COLO668 (cell line): ENCODE measurements around the gene BIRC5.
A peak's percentile ranks its signal among the peaks of the same experiment; 100 is the strongest.
"Not testable (repeated sequence)": the region's sequence is repeated elsewhere in the genome, so short reads cannot be mapped to it uniquely, and the experiment has no call there.

Experiments used
- DNase-seq: peaks from one replicate; lab custom pipeline; 2025; ENCODE audit not compliant: unreplicated experiment; lab: John Stamatoyannopoulos, UW

The BIRC5 gene

GRCh38 chr17:78214016-78214705 is at the start of gene BIRC5:
BIRC5 (plus strand) TSS chr17:78214253; CDS start chr17:78214317, 64 bp downstream.
- peak; percentile 92 for DNase-seq

DNA sequence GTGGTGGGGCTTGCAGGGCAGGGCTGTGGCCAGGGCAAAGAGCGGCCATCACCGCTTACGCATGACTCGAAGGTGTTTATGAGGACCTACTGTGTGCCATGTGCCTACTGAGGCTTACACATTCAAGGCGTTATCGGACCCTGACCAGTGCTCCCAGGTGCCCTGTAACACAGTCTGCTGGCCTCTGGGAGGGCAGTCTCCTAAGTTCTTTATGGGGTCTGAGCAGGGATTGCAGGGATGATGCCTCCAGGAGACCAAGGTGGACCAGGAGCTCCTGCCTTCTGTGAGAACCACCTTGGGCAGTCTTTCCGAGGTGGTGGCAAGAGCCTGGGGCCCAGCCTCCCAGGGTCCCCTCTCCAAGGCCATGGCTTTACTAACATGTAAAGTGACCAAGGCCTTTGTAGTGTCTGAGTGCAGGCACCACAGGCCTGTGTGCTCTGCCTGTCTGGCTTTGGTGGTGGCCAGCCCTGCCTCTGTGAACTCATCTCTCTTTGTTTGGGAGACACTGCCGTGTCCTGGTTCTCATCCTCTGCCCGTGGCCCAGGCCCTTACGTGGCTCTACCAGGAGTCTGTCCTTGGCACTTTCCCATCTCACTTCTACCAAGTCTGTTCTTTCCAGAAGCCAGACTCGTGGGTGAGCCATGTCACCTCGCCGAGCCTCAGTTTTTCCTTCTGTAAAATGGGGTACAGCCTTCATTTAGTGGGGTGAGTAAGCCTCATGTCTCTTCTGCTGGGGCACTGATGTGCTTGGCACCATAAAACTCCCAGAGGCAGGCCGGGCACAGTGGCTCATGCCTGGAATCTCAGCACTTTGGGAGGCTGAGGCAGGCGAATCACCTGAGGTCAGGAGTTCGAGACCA is 49.1 kb upstream of the BIRC5 start:
- no peak for DNase-seq

DNA sequence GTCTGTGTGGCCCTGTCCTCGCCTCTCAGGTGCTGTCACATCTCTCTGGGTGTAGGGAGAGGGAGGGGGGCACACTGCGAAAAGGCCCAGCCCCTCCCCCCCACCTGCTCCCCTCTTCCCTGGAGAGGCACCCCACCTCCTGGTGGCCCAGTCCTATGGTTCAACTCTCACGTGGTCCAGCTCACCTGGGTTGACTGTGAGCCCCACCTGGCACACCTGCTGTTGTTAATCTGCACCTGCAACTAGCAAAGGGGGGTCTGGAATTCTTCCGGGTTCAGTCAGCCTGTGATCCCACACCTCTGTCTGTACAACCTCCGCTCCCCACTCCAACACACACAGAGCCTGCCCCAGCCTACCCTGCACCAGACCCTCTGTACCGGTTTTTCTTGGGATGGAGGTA is 47.6 kb upstream of the BIRC5 start:
- peak; percentile 61 for DNase-seq

GRCh38 chr17:78168242-78168902 is 45.7 kb upstream of the BIRC5 start, which contains the start of gene SYNGR2:
SYNGR2 (plus strand) TSS chr17:78168581; CDS start chr17:78168617, 36 bp downstream.
- peak; percentile 91 for DNase-seq

GRCh38 chr17:78168903-78169793 is 44.9 kb upstream of the BIRC5 start:
- DNase-seq = peak; percentile 58

DNA sequence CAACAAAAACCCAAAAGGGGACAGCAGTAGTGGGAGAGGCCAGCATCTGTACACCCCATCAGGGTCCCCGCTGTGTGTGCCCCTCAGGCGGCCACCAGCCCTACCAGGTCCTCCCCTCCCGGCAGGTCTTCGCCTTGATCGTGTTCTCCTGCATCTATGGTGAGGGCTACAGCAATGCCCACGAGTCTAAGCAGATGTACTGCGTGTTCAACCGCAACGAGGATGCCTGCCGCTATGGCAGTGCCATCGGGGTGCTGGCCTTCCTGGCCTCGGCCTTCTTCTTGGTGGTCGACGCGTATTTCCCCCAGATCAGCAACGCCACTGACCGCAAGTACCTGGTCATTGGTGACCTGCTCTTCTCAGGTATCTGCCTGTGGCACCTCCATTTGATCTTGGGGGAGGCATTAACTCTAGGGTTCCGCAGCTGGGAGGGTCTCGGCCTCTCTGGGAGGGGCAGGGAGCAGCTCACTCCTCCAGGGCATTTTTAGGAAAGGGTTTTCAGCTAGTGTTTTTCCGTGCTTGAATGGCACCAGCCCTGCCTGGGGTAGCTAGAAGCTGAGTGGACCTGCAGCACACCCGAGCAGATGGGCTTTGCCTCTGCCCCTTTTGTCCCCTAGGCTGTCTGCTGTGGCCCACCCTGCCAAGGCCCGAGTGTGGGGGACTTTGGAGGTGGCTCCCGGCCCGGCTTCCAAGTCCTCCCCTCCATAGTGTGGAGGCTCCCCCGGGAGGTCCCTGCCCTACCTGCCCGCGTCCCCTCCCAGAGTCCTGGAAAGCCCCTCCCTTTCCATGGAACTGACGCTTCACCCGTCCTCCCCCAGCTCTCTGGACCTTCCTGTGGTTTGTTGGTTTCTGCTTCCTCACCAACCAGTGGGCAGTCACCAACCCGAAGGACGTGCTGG is 43.1 kb upstream of the BIRC5 start:
- DNase-seq = no peak

- not testable (repeated sequence) for DNase-seq
Measured at GRCh38 chr17:78171591-78172248, 42.3 kb upstream of the BIRC5 start.

DNA sequence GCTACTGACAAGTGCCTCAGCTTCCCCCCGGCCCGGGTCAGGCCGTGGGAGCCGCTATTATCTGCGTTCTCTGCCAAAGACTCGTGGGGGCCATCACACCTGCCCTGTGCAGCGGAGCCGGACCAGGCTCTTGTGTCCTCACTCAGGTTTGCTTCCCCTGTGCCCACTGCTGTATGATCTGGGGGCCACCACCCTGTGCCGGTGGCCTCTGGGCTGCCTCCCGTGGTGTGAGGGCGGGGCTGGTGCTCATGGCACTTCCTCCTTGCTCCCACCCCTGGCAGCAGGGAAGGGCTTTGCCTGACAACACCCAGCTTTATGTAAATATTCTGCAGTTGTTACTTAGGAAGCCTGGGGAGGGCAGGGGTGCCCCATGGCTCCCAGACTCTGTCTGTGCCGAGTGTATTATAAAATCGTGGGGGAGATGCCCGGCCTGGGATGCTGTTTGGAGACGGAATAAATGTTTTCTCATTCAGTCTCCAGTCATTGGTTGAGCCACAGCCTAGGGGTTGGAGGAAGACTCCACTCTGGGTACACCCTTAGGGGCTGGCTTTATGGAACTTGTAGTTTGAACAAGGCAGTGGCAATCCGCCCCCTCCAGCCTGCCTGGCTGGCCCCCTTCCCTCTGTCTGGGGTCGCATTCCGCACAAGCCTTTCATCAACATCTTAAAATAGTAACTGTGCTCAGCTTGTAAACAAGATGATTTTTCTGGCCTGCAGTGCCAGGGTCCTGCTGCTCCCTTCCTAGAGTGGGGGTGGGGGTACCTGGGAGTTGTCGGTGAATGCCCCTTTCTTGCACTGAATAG is 41.6 kb upstream of the BIRC5 start:
- DNase-seq = peak; percentile 54

- DNase-seq = no peak
Measured at GRCh38 chr17:78173097-78173715, 40.8 kb upstream of the BIRC5 start.

DNA sequence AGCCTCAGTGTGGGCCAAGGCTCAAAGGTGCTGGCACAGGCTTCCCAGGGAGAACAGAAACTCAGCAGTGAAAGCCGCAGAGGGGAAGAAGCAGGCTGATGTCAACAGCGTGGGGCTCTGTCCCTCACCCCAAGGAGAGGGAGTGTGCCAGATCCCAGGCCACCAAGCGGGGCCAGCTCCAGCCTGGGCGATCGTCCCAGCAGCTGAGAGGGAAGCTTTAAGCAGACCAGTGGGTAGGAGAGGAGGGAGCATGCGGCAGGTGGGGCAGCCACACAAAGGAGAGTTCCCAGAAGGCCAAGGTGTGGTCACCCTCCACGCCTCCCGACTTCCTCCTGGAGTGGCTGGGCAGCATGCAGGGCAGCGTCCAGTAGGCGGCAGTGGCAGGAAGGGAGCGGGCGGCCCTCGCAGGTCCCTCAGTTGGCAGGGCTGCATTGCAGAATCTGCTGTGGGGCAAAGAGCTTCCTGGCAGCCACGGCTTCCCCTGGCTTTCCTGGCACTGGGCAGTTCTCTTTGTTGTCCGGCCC is 39.6 kb upstream of the BIRC5 start:
- peak; percentile 82 for DNase-seq

GRCh38 chr17:78174870-78175642 is 39.0 kb upstream of the BIRC5 start:
- DNase-seq = peak; percentile 73

DNA sequence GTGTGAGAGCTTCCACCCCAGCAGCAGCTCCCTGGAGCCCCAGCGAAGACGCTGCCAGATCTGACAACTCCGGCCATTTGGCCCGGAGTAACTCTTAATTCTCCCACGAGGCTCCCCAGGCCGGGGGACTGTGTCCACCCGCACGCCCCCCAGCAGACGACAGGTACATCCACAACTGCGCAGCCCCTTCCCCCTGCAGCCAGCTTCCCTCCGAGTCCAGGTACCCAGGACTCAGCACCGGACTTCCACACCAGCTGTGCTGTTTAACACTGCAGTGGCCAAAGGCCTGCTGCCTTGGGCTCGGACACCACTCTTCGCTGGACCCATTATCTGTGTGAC is 38.4 kb upstream of the BIRC5 start:
- DNase-seq = no peak

DNA sequence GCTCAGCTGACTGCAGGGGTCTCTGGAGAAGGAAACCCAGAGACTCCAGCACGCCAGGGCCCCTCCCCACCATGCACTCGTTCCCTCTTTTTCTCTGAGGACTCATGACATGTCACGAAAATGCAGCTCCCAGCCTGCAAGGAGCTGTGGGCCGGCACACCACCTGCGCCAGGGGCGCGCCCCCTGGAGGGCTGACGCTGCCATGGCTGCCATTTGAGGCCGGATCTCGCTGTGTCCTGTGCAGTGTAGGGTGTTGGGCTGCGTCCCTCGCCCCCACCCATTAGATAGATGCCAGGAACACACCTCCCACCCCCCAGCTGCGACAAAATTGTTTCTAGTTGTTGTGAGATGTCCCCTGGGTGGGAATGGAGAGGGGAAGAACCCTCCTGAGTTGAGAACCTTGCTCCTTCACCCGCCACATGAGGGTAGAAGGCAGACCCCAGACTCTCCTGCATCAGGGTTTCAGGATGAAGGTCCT is 37.5 kb upstream of the BIRC5 start:
- peak; percentile 45 for DNase-seq

DNA sequence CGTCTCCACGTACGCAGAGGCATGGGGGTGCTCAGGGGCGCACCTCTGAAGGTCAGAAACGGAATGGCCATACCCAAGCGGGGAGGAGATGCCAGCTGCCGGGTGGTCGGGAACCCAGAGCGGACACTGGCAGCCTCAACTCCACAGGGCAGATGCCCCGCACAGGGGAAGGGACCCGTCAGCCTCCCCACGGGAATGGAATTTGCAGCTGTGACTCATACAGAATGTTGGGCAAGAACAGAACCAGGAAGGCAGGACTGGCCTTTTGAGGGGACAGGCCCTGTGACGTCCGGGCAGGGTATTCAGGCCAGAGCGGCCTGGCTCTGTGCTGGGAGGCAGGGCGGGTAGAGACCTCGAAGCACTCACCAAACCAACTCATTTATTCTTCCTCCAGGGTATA is 34.7 kb upstream of the BIRC5 start:
- DNase-seq = no peak

GRCh38 chr17:78180083-78180482 is 34.0 kb upstream of the BIRC5 start:
- no peak for DNase-seq

- no peak for DNase-seq
Measured at GRCh38 chr17:78180508-78180907, 33.5 kb upstream of the BIRC5 start.

- no peak for DNase-seq
Measured at GRCh38 chr17:78182504-78182903, 31.5 kb upstream of the BIRC5 start.
